ENCODE measurements around the gene SPTB.
A peak's percentile ranks its signal among the peaks of the same experiment; 100 is the strongest.

SPTB gene

DNA sequence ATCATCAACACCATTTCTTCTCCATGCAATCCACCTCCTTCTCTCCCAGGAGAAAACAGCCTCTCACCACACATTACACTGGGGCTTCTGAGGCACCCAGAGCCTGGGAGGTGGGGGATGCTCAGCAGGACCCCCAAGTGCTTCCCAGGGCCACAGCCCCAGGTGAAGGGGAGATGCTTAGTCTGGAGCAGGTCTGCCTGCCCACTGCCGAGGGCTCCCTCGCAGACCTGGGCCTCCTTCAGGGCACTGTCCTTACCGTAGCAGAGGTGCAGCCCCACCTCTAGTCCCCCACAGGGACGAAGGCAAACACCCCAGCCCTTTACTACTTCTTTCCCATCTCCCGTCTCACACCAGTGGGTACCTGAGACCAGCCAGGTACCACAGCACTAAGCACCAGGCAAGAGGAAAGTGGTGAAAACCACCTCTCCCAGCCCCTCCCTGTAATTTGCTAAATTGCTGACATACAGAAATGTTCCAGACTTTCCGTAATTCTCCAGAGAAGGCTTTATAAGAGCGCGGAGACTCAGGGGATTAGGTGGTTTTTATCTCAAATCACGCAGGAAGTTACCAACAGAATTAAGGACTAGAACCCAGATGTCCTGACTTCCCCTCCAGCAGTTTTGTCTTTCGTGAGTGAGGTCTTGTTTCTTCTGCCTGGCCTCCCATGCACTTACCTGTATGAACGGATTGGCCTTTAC lies 116.5 kb downstream of the SPTB start:
- TF ChIP-seq POLR2AphosphoS5 (IDR thresholded peaks at IDR 0.05; ENCODE audit: low read depth, low read length) (no peak), POU2F2 (IDR thresholded peaks at IDR 0.05; ENCODE audit: low read depth, low read length) (no peak), POLR2A (IDR thresholded peaks at IDR 0.05; ENCODE audit: low read depth, low read length) (no peak), PAX5 (IDR thresholded peaks at IDR 0.05; ENCODE audit: insufficient read depth, low read length, severe bottlenecking) (no peak), TAF1 (IDR thresholded peaks at IDR 0.05; ENCODE audit: low read depth, low read length) (no peak), SPI1 (IDR thresholded peaks at IDR 0.05; ENCODE audit: low read depth, low read length) (no peak)
- DNase-seq (ENCODE audit: insufficient read length, low spot score): no peak
- no peak for FAIRE-seq

GRCh38 chr14:64762044-64763034 lies 117.4 kb downstream of the SPTB start:
- FAIRE-seq: no peak

DNA sequence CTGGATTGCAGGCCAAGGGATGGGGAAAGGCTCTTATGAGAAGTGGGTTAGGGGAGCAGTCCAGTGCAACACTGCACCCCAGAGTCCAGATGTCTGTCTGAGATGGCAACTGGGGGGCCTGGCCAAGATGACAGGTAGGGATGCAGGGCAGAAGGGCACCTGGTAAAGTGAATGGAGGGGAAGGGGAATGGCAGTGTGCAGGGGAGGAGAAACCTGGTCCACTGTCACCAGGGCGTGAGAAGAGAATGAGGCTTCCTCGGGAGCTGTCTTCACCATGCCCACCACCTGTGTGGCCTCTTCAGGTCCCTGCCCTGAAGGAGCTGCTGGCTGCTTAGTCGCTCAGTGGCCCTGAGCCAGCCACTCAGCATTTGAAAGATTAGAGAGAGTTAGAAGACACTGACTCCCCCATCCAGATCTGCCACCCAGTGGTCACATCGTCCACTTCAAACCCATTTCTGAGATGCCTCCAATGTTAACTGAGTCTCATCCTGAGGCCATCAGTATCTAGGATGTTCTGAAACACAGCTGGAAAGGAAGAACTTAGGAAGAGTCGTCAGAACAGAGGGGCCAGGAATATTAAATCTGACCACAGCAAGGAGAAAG lies 118.2 kb downstream of the SPTB start:
- no peak for FAIRE-seq
- DNase-seq (ENCODE audit: insufficient read length, low spot score): no peak
- TF ChIP-seq POLR2AphosphoS5 (IDR thresholded peaks at IDR 0.05; ENCODE audit: low read depth, low read length): no peak
- TF ChIP-seq TAF1 (IDR thresholded peaks at IDR 0.05; ENCODE audit: low read depth, low read length): no peak
- TF ChIP-seq POU2F2 (IDR thresholded peaks at IDR 0.05; ENCODE audit: low read depth, low read length): no peak
- TF ChIP-seq POLR2A (IDR thresholded peaks at IDR 0.05; ENCODE audit: low read depth, low read length): no peak
- TF ChIP-seq PAX5 (IDR thresholded peaks at IDR 0.05; ENCODE audit: insufficient read depth, low read length, severe bottlenecking): no peak
- no peak for TF ChIP-seq SPI1 (IDR thresholded peaks at IDR 0.05; ENCODE audit: low read depth, low read length)

More at GRCh38 chr14:64762044-64763034, 117.4 kb downstream of the SPTB start:
- no peak for DNase-seq (ENCODE audit: insufficient read length, low spot score)
- TF ChIP-seq PAX5 (IDR thresholded peaks at IDR 0.05; ENCODE audit: insufficient read depth, low read length, severe bottlenecking) (no peak), SPI1 (IDR thresholded peaks at IDR 0.05; ENCODE audit: low read depth, low read length) (no peak), TAF1 (IDR thresholded peaks at IDR 0.05; ENCODE audit: low read depth, low read length) (no peak)

DNA sequence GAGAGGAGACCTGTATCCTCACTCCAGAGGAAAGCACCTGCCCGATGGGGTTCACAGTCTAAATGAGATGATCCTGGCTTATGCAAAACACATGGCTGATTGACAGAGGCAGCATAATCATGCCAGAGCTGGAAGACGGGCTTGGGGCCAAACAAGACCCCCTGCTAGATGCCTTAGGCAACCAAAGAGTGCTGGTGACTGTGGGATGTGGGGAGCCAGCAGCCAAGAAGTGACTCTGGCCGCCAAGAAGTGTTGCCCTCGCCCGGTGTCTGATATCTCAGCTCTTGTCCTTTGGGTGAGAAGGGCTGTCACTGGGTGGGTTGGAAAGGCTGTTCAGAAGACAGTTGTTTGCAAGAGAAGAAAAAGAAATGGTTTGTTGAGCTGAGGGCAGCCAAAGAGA lies 118.8 kb downstream of the SPTB start:
- TF ChIP-seq POU2F2 (IDR thresholded peaks at IDR 0.05; ENCODE audit: low read depth, low read length): no peak
- no peak for TF ChIP-seq TAF1 (IDR thresholded peaks at IDR 0.05; ENCODE audit: low read depth, low read length)
- TF ChIP-seq POLR2A (IDR thresholded peaks at IDR 0.05; ENCODE audit: low read depth, low read length): no peak
- TF ChIP-seq SPI1 (IDR thresholded peaks at IDR 0.05; ENCODE audit: low read depth, low read length): no peak
- TF ChIP-seq PAX5 (IDR thresholded peaks at IDR 0.05; ENCODE audit: insufficient read depth, low read length, severe bottlenecking): no peak
- TF ChIP-seq POLR2AphosphoS5 (IDR thresholded peaks at IDR 0.05; ENCODE audit: low read depth, low read length): no peak
- no peak for DNase-seq (ENCODE audit: insufficient read length, low spot score)
- no peak for FAIRE-seq

- DNase-seq (ENCODE audit: insufficient read length, low spot score) (peak; percentile 70), FAIRE-seq (peak; percentile 61)
- TF ChIP-seq SPI1 (IDR thresholded peaks at IDR 0.05; ENCODE audit: low read depth, low read length) (no peak), TAF1 (IDR thresholded peaks at IDR 0.05; ENCODE audit: low read depth, low read length) (no peak), PAX5 (IDR thresholded peaks at IDR 0.05; ENCODE audit: insufficient read depth, low read length, severe bottlenecking) (no peak), POLR2A (IDR thresholded peaks at IDR 0.05; ENCODE audit: low read depth, low read length) (no peak)
Observed at GRCh38 chr14:64760146-64760755, 119.5 kb downstream of the SPTB start.

DNA sequence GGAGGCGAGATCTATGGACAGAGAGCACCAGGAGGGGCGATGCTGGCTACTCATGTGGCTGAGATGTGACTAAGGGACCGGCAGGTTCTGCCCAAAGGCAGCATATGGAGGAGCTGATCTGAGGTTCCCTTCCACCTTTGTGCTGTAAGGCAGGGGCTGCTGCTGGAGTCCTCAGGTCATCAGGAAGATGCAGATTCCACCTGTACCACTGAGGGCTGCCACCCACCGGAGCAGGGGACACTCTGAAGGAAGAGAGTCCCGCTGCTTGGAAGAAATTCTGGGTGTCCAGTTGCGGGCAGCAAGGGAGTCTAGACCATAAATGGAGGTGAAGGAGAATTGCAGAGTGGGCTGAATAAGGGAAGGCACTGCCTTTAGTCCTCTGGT lies 120.2 kb downstream of the SPTB start:
- FAIRE-seq (no peak), DNase-seq (ENCODE audit: insufficient read length, low spot score) (no peak)
- TF ChIP-seq POLR2AphosphoS5 (IDR thresholded peaks at IDR 0.05; ENCODE audit: low read depth, low read length): no peak
- TF ChIP-seq POLR2A (IDR thresholded peaks at IDR 0.05; ENCODE audit: low read depth, low read length): no peak
- no peak for TF ChIP-seq PAX5 (IDR thresholded peaks at IDR 0.05; ENCODE audit: insufficient read depth, low read length, severe bottlenecking)
- TF ChIP-seq POU2F2 (IDR thresholded peaks at IDR 0.05; ENCODE audit: low read depth, low read length): no peak
- no peak for TF ChIP-seq TAF1 (IDR thresholded peaks at IDR 0.05; ENCODE audit: low read depth, low read length)
- no peak for TF ChIP-seq SPI1 (IDR thresholded peaks at IDR 0.05; ENCODE audit: low read depth, low read length)

- TF ChIP-seq POLR2A (IDR thresholded peaks at IDR 0.05; ENCODE audit: low read depth, low read length): no peak
- no peak for TF ChIP-seq POLR2AphosphoS5 (IDR thresholded peaks at IDR 0.05; ENCODE audit: low read depth, low read length)
- TF ChIP-seq TAF1 (IDR thresholded peaks at IDR 0.05; ENCODE audit: low read depth, low read length): no peak
- TF ChIP-seq SPI1 (IDR thresholded peaks at IDR 0.05; ENCODE audit: low read depth, low read length): no peak
- TF ChIP-seq PAX5 (IDR thresholded peaks at IDR 0.05; ENCODE audit: insufficient read depth, low read length, severe bottlenecking): no peak
- TF ChIP-seq POU2F2 (IDR thresholded peaks at IDR 0.05; ENCODE audit: low read depth, low read length): no peak
- DNase-seq (ENCODE audit: insufficient read length, low spot score): no peak
- no peak for FAIRE-seq
Observed at GRCh38 chr14:64758691-64759554, 120.8 kb downstream of the SPTB start.

- TF ChIP-seq POU2F2 (IDR thresholded peaks at IDR 0.05; ENCODE audit: low read depth, low read length) (no peak), TAF1 (IDR thresholded peaks at IDR 0.05; ENCODE audit: low read depth, low read length) (no peak), PAX5 (IDR thresholded peaks at IDR 0.05; ENCODE audit: insufficient read depth, low read length, severe bottlenecking) (no peak), SPI1 (IDR thresholded peaks at IDR 0.05; ENCODE audit: low read depth, low read length) (no peak), POLR2A (IDR thresholded peaks at IDR 0.05; ENCODE audit: low read depth, low read length) (no peak), POLR2AphosphoS5 (IDR thresholded peaks at IDR 0.05; ENCODE audit: low read depth, low read length) (no peak)
- no peak for DNase-seq (ENCODE audit: insufficient read length, low spot score)
- no peak for FAIRE-seq
Observed at GRCh38 chr14:64758025-64758521, 121.6 kb downstream of the SPTB start.
